Measurements from ENCODE around the gene TMEM181.
"Not testable (repeated sequence)": the region's sequence is repeated elsewhere in the genome, so short reads cannot be mapped to it uniquely, and the experiment has no call there.

The TMEM181 gene

DNA sequence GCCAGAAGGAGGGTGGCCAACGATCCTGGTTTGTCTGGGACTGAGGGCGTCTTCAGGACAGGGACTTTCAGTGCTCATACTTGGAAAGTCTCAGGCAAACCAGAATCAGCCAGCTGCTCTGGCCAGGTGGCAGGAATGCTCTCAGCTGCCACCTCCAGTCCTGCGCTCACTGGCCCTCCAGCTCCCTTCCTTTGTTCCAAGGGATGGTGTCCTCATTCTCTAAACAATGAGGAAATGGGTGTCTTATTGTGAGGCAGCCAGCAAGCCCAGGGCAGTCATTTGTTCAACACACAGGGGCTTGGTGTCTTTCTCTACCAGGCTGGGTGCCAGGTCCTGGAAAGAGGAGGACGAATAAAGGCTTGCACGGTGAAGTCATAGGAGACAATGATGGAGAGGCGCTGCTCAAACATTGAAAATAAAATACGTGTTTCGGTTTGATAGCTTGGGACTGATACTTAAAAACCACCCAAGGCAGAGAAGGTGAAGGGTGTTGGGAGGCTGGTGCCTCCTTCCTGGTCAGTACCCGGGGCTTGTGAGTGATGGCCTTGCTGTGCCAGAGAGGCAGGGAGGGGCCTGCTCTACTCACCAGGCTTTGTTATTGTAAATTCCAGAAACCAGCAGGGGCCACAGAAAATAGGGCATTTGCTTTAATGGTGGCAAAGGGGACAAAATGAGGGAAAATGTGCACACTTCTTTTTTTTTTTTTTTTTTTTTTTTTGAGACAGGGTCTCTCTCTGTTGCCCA lies 11.3 kb upstream of the TMEM181 start:
- Histone ChIP-seq H3K4me3 (no peak overlapping the region), H3K27ac (no peak overlapping the region)
- DNase-seq (ENCODE audit: low spot score) = peak; percentile 16
- TF ChIP-seq, protein P1, sequence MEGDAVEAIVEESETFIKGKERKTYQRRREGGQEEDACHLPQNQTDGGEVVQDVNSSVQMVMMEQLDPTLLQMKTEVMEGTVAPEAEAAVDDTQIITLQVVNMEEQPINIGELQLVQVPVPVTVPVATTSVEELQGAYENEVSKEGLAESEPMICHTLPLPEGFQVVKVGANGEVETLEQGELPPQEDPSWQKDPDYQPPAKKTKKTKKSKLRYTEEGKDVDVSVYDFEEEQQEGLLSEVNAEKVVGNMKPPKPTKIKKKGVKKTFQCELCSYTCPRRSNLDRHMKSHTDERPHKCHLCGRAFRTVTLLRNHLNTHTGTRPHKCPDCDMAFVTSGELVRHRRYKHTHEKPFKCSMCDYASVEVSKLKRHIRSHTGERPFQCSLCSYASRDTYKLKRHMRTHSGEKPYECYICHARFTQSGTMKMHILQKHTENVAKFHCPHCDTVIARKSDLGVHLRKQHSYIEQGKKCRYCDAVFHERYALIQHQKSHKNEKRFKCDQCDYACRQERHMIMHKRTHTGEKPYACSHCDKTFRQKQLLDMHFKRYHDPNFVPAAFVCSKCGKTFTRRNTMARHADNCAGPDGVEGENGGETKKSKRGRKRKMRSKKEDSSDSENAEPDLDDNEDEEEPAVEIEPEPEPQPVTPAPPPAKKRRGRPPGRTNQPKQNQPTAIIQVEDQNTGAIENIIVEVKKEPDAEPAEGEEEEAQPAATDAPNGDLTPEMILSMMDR (IDR thresholded peaks at IDR 0.05) = no peak

DNA sequence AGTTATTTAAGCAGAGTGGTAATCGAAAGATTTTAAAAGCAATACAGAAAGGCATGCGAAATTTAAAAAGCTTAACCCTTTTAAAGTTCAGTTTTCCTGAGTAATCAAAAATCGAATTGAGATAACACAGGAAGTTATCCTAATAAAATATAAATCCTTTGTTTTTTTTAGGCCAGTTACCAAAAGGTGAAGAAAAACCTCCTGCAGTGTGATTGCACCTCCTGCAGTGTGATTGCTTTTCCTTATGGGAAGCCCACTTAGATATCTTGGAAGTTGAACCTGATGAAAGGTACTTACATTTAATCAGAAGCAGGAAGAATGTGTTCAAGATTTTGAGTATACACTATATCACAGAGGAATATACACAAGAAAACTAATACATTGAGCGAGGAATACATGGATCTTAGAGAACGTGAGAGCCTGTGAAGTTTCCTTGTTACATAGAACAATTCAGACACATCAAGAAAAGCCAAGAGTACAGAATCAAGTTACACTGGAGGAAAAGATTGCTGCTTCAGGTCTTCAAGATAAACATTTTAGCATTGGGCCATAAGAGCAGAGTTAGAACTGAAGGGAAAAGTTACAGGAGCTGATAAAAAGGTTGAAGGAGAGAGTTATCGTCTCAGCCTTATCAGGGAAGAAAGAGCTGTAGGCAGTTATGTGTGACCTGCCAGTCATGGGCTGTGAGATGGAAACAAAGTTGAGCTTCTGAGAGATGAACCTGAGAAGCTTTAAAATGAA lies 7.7 kb upstream of the TMEM181 start:
- TF ChIP-seq, protein P1 (IDR thresholded peaks at IDR 0.05) = no peak
- H3K4me3 ChIP-seq = no peak overlapping the region
- DNase-seq (ENCODE audit: low spot score) = no peak
- H3K27ac ChIP-seq = no peak overlapping the region

DNA sequence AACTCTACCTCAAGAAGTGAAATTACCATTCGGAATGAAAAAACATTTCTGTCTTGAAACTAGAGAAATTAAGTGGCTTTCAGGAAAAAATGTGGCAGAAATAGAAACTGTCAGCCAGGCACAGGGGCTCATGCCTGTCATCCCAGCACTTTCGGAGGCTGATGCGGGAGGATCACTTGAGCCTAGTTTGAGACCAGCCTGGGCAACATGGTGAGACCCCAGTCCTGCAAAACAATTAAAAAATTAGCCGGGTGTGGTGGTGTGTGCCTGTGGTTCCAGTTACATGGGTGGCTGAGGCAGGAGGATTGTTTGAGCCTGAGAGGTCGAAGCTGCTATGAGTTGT lies 7.1 kb upstream of the TMEM181 start:
- DNase-seq (ENCODE audit: low spot score) = peak; percentile 36
- Histone ChIP-seq H3K27ac (no peak overlapping the region), H3K4me3 (no peak overlapping the region)
- TF ChIP-seq, protein P1 (IDR thresholded peaks at IDR 0.05) = no peak

DNA sequence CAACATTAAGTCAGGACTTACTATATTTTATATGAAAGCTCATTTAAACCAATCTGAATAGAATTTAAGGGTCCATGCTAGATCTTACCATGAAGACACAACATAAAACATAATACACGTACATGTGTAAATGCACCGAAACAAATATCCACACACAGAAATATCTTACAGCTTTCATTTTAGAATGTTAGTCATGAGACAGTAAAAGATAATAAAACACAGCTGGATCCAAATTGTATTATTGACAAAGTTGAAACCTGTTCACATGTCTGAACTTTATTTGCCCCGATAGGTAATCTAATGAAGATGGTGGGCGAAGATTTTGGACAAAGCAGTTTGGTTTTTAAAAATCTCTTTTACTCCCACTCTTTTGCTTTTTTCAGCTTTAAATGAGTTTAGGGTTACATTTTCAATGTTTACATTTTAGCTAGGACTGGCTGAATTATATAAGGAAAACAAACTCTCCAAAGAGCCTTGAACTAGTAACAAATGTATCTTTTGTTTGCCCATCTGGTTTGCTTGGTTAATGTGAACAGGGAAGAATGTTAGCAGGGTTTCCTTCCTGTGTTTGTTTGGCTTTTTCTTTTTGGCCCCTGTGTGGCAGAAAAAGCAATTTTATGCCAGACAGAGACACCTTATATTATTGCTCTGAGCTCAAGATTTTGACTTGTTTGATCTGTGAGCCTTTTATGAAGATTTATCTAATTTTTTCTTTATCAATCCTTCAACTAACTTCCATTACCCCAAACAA lies 5.1 kb upstream of the TMEM181 start:
- DNase-seq (ENCODE audit: low spot score) = no peak
- no peak overlapping the region for H3K4me3 ChIP-seq
- TF ChIP-seq, protein P1 (IDR thresholded peaks at IDR 0.05) = no peak
- no peak overlapping the region for H3K27ac ChIP-seq

DNA sequence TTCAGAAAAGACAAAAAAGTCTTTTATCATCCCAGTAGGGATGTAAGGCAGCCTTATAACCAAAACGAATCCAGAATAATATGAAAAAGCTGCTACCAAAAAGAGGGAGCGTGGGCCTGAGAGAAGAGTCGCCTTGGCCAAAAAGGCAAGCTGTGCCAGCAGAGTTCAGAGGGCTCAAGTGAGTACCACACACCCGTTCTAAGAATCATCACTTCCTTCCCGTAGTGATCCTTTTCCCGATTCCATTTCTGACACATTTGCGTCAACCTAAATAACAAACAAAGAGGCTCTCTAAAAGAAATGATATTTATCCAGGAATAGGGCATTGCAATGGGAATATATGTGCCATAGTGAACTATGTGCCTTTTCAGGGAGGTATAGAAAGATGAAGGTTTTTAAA lies 3.8 kb upstream of the TMEM181 start:
- TF ChIP-seq, protein P1 (IDR thresholded peaks at IDR 0.05) = no peak
- H3K4me3 ChIP-seq = no peak overlapping the region
- H3K27ac ChIP-seq = no peak overlapping the region
- DNase-seq (ENCODE audit: low spot score) = no peak

DNA sequence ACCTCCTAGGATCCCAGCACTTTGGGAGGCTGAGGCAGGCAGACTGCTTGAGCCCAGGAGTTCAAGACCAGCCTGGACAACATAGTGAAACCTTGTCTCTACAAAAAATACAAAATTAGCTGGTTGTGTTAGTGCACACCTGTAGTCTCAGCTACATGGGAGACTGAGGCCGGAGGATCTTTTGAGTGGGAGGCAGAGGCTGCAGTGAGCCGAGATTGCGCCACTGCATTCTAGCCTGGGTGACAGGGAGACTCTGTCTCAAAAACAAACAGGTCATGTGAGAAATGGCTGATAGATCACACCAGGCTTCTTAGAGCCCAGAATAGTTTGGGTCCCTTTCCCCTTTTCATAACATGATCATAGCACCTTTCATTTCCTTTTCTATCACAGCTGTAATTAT lies 2.8 kb upstream of the TMEM181 start:
- H3K4me3 ChIP-seq; DNase-seq (ENCODE audit: low spot score); H3K27ac ChIP-seq: not testable (repeated sequence)

DNA sequence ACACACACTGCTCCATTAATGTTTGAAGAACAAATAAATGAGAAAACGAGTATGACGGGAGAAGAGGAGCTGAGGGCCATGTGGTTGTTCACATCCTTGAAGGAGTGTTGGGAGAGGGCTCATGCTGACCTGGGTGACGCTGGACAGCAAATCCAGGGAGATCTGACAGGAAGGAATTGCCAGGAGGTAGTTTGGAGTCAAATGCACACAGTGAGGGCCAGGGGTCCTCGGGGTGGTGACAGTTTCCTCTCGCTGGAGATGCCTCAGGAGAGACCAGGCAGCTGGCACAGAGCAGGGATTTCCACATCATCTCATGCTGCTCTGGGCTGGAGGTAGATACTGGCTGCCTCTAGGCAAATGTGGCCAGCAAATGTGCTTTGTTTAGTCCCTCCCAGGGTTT lies 2.0 kb upstream of the TMEM181 start:
- DNase-seq (ENCODE audit: low spot score) = peak; percentile 61
- no peak overlapping the region for H3K27ac ChIP-seq
- TF ChIP-seq, protein P1 (IDR thresholded peaks at IDR 0.05) = no peak
- no peak overlapping the region for H3K4me3 ChIP-seq

All from coronary artery (tissue), 2 donors.